Panc1 (cell line): ENCODE measurements around the gene RETREG3.

Source experiments
- POLR2AphosphoS5 ChIP-seq: IDR thresholded peaks from 2 replicates; pipeline ENCODE4 v1.6.1; 2012; ENCODE audit warnings: mild to moderate bottlenecking, low read depth, low read length, moderate library complexity
- SIN3A ChIP-seq: IDR thresholded peaks from 2 replicates; pipeline ENCODE4 v1.6.1; 2012; ENCODE audit warnings: low read depth, mild to moderate bottlenecking, low read length, moderate library complexity, borderline replicate concordance; ENCODE audit not compliant: insufficient read depth
- TF ChIP-seq, protein P1 (sequence below): fragments of 450-650 bp; IDR thresholded peaks from 2 replicates; pipeline ENCODE4 v1.5.1; 2017; ENCODE audit warnings: mild to moderate bottlenecking

DNA sequence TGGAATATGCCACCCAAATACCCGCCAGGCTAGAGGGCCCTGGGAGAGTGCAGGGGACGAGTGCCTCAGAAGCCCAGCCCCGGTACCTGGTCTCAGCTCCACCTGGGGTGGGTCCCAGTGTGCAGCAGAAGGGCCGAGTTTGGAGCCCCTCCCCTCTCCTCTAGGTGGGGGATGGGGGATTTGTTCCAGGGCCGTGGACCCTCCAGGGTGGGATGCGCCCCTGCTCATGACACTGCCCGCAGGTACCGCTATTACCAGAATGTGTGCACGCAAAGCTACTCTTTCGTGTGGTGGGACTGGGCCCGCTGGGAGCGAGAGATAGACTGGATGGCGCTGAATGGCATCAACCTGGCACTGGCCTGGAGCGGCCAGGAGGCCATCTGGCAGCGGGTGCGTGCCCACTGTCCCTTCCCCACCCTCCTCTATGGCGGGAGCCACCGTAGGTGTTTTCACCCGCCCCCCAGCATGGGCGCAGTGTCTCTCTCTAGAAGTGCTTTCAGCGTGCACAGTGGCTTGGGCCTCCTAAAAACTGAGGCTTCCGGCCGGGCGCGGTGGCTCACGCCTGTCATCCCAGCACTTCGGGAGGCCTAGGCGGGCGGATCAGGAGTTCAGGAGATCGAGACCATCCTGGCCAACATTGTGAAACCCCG, 71.9 kb downstream of the RETREG3 start:
- TF ChIP-seq, protein P1, sequence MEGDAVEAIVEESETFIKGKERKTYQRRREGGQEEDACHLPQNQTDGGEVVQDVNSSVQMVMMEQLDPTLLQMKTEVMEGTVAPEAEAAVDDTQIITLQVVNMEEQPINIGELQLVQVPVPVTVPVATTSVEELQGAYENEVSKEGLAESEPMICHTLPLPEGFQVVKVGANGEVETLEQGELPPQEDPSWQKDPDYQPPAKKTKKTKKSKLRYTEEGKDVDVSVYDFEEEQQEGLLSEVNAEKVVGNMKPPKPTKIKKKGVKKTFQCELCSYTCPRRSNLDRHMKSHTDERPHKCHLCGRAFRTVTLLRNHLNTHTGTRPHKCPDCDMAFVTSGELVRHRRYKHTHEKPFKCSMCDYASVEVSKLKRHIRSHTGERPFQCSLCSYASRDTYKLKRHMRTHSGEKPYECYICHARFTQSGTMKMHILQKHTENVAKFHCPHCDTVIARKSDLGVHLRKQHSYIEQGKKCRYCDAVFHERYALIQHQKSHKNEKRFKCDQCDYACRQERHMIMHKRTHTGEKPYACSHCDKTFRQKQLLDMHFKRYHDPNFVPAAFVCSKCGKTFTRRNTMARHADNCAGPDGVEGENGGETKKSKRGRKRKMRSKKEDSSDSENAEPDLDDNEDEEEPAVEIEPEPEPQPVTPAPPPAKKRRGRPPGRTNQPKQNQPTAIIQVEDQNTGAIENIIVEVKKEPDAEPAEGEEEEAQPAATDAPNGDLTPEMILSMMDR = no peak
- no peak for TF ChIP-seq POLR2AphosphoS5
- no peak for TF ChIP-seq SIN3A
